Ureter (tissue), 1 donor: Measurements from ENCODE around the gene ABCA7. TPM values are rescaled to one million over a fixed set of nuclear protein-coding genes. Genes with fewer than 3 reads are reported as not detected.

ENCODE experiments used
- DNase-seq: peaks from one replicate; pipeline ENCODE4 v3.0.0-alpha.2; 2020; ENCODE audit warnings: low spot score
- total RNA-seq: library from RNA; stranded (reverse); gene quantifications from one replicate; pipeline ENCODE4 v1.2.4, GENCODE V29; 2023
- donor health status: DM: yes; HTN: yes; CAD: no.

ABCA7 gene, protein sequence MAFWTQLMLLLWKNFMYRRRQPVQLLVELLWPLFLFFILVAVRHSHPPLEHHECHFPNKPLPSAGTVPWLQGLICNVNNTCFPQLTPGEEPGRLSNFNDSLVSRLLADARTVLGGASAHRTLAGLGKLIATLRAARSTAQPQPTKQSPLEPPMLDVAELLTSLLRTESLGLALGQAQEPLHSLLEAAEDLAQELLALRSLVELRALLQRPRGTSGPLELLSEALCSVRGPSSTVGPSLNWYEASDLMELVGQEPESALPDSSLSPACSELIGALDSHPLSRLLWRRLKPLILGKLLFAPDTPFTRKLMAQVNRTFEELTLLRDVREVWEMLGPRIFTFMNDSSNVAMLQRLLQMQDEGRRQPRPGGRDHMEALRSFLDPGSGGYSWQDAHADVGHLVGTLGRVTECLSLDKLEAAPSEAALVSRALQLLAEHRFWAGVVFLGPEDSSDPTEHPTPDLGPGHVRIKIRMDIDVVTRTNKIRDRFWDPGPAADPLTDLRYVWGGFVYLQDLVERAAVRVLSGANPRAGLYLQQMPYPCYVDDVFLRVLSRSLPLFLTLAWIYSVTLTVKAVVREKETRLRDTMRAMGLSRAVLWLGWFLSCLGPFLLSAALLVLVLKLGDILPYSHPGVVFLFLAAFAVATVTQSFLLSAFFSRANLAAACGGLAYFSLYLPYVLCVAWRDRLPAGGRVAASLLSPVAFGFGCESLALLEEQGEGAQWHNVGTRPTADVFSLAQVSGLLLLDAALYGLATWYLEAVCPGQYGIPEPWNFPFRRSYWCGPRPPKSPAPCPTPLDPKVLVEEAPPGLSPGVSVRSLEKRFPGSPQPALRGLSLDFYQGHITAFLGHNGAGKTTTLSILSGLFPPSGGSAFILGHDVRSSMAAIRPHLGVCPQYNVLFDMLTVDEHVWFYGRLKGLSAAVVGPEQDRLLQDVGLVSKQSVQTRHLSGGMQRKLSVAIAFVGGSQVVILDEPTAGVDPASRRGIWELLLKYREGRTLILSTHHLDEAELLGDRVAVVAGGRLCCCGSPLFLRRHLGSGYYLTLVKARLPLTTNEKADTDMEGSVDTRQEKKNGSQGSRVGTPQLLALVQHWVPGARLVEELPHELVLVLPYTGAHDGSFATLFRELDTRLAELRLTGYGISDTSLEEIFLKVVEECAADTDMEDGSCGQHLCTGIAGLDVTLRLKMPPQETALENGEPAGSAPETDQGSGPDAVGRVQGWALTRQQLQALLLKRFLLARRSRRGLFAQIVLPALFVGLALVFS (N-terminal part only)
- 21.4 TPM for total RNA-seq

DNA sequence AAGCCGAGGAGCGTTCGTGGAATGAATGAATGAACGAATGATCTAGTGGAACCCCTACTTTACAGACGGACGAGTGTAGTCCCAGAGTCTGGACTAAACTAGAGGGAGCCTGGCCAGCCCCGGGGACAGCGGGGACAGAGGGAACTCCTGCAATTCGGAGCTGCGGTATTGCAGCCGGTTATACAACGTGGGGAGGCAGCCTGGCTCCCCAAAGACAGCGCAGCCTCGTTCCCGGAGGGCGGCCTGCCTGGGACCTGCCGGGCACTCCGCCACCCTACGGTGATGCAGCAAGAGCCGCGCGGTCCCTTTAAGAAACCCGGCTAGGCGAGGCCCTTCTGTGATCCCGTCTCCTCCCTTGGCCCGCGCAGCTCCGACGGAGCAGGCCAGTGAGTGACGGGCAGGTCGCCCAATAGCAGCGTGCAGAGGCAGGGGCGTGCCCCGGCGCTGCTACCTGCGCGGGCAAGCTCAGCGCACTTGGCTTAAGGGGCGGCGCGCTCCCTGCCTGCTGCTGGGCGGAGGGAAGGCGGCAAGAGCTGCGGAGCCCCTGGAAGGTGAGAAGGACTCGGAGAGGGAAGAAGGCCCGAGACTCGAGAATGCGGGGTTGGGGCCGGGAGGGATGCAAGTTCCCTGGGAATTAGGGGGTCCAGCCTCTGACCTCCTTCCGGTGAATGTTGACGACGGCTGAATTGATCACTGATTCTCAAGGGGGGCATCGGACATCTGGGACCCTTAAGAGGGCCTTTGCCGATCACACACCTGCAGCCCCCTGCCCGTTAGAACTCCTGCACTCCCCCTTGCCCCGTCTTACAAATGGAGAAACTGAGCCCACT lies at the start of gene ABCA7:
Gene ABCA7 (plus strand): TSS at position 462 of the 830 bp plus-strand sequence. CDS start 1,255 bp downstream, outside the sequence.
- DNase-seq, result peak; percentile 99

DNA sequence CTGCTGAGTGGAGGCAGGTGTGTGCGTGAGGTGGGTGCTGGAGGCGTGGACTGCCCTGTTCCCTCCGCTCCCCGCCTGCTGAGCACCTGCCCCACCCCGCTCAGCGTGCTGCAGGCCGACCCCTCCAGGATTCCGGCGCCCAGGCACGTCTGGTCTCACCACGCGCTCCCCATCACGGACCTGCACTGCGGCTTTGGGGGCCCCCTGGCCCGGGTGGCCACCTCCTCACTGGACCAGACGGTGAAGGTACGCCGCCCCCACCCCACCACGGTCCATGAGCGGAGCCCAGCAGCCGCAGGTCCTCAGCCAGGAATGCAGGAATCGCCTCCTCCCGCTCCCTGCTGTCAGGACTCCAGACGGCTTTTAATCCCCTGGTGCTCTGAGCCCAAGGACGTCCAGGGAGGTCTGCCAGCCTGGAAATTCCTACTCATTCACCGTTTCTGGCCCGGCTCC lies 49.8 kb upstream of the ABCA7 start:
- no peak for DNase-seq

DNA sequence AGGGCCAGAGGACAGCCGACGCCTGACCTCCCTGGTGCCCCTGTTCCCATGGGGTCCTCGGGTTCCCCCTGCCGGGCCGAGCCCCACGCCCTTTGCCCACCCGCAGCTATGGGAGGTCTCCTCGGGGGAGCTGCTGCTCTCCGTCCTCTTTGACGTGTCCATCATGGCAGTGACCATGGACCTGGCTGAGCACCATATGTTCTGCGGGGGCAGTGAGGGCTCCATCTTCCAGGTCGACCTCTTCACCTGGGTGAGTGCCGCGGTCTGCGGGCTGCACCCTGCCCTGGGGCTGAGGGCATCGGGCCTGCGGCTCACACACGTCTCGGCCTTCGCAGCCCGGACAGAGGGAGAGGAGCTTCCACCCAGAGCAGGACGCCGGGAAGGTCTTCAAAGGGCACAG lies 49.2 kb upstream of the ABCA7 start:
- DNase-seq, result no peak

DNA sequence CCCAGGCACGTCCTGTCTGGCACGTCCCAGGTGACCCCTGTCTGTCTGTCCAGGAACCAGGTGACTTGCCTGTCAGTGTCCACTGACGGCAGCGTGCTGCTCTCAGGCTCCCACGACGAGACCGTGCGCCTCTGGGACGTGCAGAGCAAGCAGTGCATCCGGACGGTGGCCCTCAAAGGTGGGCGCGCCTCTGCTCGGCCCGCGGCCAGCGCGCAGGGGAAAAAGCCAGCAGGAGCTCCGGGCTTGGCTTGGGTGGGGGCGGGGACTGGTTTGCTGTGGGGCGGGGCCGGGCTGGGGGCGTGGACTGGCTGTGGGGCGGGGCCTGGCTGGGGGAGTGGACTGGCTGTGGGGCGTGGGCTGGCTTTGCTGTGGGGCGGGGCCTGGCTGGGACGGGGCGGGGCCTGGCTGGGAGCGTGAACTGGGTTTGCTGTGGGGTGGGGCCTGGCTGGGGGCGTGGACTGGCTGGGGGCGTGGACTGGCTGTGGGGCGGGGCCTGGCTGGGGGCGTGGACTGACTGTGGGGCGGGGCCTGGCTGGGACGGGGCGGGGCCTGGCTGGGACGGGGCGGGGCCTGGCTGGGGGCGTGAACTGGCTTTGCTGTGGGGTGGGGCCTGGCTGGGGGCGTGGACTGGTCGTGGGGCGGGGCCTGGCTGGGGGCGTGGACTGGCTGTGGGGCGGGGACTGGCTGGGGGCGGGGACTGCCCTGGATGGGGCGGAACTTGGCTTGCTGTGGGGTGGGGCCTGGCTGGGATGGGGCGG lies 48.6 kb upstream of the ABCA7 start:
- DNase-seq, result no peak

DNA sequence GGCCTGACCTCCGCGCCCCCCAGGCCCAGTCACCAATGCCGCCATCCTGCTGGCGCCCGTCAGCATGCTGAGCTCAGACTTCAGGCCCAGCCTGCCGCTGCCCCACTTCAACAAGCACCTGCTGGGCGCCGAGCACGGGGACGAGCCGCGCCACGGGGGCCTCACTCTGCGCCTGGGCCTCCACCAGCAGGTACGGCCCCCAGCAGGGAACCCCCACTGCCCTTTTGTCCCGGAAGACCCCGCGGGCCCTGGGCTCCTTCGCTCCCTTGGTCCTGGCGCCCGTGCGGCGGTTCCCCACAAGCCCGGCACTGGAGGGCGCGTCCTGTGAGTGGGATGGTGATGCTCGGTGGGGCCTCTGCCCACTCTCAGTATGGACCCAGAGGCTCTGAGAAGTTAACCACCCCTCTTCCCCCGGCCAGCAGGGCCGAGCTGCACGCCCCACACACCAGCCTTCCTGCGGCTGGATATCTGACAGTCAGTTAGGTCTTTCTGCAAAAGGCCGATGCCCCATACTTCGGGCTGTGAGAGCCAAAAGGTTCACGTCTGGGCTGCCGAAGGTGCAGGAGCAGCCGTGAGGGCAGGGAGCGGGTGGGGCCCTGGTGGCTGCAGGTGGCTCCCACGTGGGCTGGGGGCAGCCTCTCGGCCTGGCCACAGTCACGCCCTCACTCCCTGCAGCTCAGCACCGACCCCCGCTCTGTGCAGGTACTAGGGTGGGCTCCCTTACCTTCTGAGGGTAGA lies 47.8 kb upstream of the ABCA7 start:
- no peak for DNase-seq

DNA sequence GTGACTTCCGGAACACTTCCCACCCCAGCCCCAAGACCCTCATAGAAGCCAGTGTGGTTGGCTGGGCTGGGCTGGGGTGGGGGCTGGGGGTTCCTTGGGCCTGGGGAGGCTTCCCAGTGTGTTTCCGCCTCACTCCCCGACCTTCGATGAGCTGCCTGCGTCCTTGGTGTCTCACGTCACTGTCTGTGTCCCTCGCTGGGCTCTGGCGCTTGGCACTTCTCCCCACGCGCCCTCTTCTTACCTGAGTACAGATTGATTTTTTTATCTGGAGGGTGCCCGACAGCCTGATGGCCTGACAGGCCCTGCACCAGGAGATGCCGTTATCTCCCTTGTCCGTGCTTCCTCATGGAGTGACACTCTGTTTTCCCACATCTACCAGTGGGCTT lies 47.2 kb upstream of the ABCA7 start:
- no peak for DNase-seq

DNA sequence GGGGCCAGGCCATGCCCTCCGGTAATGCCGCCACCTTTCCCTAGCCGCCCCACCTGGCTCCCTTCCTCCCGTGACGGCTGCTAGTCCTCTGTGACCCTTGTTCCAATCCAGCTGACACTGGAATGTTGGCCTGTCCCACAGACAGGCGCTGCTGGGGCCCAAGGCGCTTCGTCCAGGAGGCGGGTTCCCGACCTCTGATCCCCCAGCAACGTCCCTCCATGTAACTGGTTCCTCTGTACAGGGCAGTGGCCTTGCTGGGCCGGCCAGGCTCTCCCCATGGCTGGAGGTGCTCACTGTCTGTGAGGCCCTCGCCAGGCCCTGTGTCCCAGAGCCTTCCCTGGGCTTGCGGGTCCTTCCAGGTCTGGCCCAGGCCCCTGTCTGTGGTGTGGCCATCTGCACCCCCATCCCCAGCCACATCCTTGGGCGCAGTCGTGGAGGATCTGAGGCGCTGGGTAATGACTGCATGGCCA lies 46.5 kb upstream of the ABCA7 start:
- DNase-seq, result no peak

DNA sequence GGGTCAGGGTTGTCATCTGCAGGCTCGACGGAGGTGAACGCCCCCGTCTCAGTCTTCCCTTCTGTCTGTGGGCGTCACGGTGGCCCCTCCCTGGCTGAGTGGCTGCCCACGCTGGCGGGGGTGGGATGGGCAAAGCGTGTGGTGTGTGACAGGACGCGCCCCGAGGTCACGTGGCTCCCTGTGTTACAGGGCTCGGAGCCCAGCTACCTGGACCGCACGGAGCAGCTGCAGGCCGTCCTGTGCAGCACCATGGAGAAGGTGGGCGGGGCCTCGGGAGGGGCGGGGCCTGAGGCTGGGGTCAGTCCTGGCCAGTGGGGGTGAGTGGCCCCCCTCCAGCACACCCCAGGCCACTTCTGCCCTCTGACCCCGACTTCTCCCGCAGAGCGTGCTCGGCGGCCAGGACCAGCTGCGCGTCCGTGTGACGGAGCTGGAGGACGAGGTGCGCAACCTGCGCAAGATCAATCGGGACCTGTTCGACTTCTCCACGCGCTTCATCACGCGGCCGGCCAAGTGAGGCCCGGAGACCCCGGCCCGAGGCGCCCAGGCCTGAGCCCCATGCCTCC lies 46.0 kb upstream of the ABCA7 start:
- DNase-seq, result no peak

DNA sequence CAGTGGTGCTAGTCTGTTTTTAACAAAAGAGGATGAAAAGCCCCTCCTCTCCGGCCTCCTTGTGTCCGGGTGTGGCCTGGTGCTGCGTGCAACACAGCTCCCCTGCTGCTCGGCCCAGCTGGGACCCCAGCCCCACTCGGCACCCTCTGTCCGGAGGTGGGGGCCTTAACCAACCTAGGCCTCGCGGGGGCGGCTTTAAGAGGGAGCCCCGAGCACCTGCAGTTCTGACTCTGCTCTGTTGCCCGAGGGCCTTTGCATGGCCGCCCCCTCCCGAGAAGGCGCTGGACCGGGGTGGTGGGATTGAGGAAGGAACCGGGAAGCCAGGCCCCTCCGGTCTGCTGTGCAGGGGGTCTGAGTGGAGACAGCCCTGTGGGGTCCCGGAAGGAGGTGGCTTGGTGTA lies 45.4 kb upstream of the ABCA7 start:
- DNase-seq, result no peak

DNA sequence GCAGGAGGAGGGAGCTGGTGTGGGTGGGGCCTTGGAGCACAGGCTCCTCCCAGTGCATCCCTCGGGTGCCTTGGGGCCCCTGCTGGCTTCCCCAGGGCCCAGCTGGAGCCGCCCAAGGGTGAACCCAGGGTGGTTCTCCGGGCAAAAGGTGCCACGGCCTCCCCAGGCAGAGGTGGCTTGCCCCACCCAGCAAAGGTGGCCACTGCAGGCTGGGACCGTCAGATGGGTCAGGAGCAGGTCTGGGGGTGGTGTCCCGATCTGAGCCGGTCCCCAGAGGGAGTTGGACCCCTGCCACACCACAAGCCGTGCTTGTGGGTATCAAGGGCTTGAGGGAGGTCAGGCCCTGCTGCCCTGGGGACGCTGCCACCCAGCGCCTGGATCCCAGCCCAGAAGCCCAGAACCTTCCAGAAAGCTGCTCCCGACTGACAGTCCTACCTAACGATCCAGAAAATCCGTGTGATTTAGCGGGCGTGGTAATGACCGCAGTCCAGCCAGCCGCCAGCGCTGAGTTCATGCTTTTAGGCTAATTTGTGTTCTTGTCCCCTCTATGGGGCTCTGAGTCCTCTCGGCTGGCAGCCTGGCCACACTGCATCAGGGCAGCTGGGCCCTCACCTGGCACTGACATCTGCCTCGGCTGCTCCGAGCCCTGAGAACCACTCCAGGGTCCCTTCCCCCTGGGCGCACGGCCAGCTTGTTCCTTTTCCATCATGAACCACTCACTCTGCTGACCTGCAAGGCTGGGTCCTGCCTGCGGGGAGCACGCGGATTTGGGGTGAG lies 44.7 kb upstream of the ABCA7 start:
- DNase-seq, result no peak

DNA sequence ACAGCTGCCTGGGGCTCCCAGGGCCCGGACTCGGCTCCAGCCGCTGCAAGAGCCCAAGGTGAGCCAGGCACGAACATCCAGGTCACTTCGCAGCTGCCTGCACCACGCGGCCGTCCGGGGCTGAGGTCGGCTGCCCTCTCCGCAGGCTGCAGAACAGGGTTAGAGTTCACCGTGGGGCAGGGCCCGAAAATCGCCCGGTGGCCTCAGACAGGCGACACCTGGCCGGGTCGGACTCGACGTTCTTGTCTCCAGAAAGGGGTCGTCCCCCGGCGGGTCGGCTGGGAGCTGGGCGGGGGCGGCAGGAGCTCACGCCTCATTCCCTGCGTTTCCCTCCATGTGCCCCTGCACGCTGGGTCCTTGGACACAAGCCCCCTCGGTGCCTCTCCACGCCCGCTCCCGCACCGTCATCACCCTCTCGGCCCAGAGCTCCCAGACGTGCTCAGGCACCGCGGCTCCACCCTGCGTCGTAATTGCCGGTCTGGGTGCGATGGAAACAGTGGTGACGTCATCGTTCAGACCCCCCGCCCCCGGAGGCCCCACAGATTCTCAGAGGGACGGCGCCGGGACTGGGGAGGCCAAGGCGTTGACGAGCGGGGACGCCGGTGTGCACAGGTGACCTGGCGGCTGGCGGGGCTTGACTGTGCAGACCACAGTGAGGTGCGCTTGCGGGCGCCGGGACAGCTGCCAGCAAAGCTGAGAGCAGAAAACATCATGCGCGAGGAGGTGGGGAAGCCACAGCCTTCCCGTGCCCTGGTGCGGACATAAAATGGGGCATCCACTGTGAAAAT lies 43.7 kb upstream of the ABCA7 start:
- DNase-seq, result no peak

DNA sequence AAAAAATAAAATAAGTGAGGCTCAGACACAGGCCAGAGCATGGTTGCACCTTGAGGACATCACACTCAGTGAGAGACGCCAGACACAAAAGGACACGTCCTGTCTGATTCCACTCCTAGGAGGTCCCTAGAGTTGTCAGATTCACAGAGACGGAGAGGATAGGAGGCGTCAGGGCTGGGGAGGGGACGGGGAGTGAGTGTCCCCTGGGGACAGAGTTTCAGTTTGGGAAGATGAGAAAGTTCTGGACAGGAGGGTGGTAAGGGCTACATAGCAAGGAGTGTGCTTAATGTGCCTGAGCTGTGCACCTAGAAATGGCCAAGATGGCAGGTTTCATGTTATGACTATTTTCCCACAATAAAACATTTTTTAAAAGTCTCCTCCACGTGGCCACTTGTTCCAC lies 41.8 kb upstream of the ABCA7 start:
- no peak for DNase-seq

DNA sequence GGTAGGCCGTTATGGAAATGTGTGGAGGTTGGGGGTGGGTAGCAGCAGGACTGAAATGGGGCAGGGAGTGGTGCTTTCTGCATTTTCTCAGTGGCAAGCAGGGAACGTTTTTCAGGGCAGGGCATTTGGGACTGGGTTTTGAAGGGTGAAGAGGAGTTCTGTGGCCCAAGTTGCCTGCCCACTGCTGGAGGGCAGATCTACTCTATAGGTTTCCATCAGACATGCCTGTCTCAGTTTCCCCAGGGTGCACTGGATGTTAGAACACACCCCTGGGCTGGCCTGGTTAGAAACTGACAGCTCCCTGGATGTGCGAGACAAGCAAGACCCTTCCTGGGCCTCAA lies 40.6 kb upstream of the ABCA7 start:
- DNase-seq, result no peak

DNA sequence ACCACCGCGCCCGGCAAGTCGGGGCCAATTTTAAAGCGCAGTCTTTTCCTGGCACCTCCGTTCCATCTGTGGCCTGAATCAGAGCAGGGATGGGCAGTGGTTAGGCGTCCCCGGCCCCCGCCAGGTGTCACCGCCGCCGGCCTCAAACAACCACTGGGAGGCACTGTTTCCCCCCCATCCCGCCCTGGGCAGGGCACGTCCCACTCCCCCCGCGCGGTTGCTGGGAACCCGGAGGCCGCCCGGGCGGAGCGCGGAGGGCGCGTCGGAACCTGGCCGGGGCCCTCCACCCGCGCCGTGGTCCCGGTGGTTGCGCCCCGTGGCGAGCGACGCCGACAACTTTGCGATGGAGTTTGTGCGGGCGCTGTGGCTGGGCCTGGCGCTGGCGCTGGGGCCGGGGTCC lies 39.8 kb upstream of the ABCA7 start, which contains the start of gene GRIN3B:
Gene GRIN3B (plus strand): TSS at position 325 of the 400 bp plus-strand sequence. CDS start 19 bp downstream, at position 344.
- no peak for DNase-seq

DNA sequence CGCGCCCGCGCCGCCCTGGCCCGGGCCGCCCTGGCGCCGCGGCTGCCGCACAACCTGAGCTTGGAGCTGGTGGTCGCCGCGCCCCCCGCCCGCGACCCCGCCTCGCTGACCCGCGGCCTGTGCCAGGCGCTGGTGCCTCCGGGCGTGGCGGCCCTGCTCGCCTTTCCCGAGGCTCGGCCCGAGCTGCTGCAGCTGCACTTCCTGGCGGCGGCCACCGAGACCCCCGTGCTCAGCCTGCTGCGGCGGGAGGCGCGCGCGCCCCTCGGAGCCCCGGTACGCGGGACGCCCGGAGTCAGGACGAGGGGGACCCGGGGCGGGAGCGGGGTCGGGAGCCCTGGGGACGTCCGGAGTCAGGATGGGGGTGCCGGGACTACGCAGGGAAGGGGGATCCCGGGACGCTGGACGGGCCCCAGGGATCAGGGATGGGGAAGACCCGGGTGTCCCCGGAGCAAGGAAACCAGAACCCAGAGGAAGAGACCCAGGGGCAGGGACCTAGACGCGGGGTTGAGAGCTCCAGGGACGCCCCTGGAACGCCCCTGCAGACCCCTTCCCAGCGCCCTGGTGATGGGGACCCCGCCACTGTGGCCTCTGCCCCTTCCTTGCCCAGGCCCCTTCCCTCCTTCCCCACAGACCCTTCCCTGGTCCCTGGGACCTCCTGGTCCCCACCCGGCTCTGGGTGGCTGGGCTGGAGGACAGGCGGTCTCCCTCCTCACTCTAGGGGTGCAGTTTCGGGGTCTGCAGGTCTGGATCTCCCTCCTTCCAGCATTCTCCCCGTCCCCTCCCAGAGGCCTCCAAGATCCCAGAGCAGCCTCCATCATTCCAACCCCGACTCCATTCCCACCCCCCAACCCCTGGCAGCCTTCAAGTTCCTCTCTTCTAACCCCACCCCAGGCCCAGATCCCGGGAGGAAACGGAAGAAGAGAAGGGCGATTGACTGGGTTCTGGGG lies 39.0 kb upstream of the ABCA7 start:
- DNase-seq, result no peak

DNA sequence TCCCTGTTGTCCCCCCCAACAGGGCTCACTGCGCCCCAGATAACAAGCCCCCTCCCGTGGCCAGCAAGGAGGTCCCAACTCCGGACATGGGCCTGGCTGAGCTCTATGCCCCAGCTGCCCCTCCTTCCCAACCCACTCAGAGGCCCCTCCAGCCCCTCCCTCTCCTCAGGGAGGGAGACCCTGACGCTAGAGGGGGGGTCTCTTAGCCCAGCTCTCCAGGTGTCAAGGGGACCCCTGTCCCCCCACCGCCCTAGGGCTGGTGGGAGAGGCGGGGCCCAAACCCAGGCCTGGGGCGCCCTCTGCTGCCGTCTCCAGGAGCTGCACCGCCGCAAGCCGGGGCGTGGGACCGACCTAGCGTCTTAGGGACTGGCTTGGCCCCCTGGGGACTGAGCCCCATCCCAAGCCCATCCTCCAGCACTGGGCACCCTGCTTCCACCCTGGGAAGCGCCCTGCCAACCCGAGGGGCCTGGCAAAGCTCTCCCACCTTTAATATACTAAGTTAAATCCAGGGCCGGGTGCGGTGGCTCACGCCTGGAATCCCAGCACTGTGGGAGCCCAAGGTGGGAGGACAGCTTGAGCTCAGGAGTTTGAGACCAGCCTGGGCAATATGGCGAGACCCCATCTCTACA lies 38.3 kb upstream of the ABCA7 start:
- DNase-seq, result no peak
